Small intestine (tissue), 7 donors: ENCODE data around the gene BAIAP2. TPM values are rescaled to one million over a fixed set of nuclear protein-coding genes. Genes with fewer than 3 reads are reported as not detected.

Experiments
- DNase-seq, 2 donors: peaks; one replicate each; pipeline versions ENCODE4 v3.0.0 to v3.0.0-alpha.2; 2013
- FAIRE-seq: peaks from 2 replicates; lab custom pipeline; 2012; peaks lifted over from hg19 to GRCh38; lab: Jason Lieb, UNC
- H3K27ac ChIP-seq, 3 donors: one replicate each; pipeline ENCODE4 v1.5.1; 2013; ENCODE audit warnings: low read length in 2 of 3, mild to moderate bottlenecking in 2 of 3, control low read depth in 1 of 3, inconsistent platforms in 1 of 3, low read depth in 1 of 3, moderate library complexity in 1 of 3
- H3K27me3 ChIP-seq, 3 donors: one replicate each; pipeline ENCODE4 v1.6.1; 2013; ENCODE audit warnings: low read length in 3 of 3, inconsistent platforms in 1 of 3; ENCODE audit not compliant: control insufficient read depth in 3 of 3, insufficient read depth in 3 of 3
- H3K36me3 ChIP-seq, 3 donors: one replicate each; pipeline ENCODE4 v1.6.1; 2013; ENCODE audit warnings: low read length in 3 of 3, inconsistent platforms in 1 of 3, low read depth in 1 of 3, mild to moderate bottlenecking in 1 of 3, moderate library complexity in 1 of 3; ENCODE audit not compliant: control insufficient read depth in 3 of 3, insufficient read depth in 2 of 3
- H3K4me1 ChIP-seq, 3 donors: one replicate each; pipeline ENCODE4 v1.6.1; 2013; ENCODE audit warnings: low read length in 2 of 3, inconsistent platforms in 1 of 3, low read depth in 1 of 3, mild to moderate bottlenecking in 1 of 3, moderate library complexity in 1 of 3; ENCODE audit not compliant: control insufficient read depth in 3 of 3, insufficient read depth in 2 of 3
- H3K4me3 ChIP-seq, 3 donors: one replicate each; pipeline ENCODE4 v1.5.1; 2013; ENCODE audit warnings: low read length in 3 of 3, control low read depth in 1 of 3, inconsistent platforms in 1 of 3, low read depth in 1 of 3, mild to moderate bottlenecking in 1 of 3, moderate library complexity in 1 of 3
- H3K9me3 ChIP-seq, 2 donors: one replicate each; pipeline ENCODE4 v1.6.1; 2013; ENCODE audit warnings: low read depth in 1 of 2, low read length in 1 of 2; ENCODE audit not compliant: control insufficient read depth in 2 of 2, insufficient read depth in 1 of 2
- whole genome bisulfite sequencing, 3 donors: extraction: QIAGEN DNeasy Blood & Tissue Kit; methylation state at CpG; one replicate each; pipeline ENCODE4 v1.1.7; 2013; 5-methylcytosine and 5-hydroxymethylcytosine counted together
- polyA plus RNA-seq, 4 donors: library from polyadenylated mRNA; stranded (reverse) in 3 of 4; unstranded in 1 of 4; fragments of 200-250 nt in 3 of 4; fragments of 120-200 nt in 1 of 4; gene quantifications; one replicate each; pipeline versions ENCODE4 v1.2.1 to v1.2.3, GENCODE V29; 2013
- donor health status: healthy with polysubstance abuse.
- donor health status: control.
- donor health status: control.
- donor health status: Bipolar disorder and iron deficiency.
- donor health status: healthy.

BAIAP2 gene
- polyA plus RNA-seq, 4 donors, result 1.8 to 14.5 (median 7.5) TPM

DNA sequence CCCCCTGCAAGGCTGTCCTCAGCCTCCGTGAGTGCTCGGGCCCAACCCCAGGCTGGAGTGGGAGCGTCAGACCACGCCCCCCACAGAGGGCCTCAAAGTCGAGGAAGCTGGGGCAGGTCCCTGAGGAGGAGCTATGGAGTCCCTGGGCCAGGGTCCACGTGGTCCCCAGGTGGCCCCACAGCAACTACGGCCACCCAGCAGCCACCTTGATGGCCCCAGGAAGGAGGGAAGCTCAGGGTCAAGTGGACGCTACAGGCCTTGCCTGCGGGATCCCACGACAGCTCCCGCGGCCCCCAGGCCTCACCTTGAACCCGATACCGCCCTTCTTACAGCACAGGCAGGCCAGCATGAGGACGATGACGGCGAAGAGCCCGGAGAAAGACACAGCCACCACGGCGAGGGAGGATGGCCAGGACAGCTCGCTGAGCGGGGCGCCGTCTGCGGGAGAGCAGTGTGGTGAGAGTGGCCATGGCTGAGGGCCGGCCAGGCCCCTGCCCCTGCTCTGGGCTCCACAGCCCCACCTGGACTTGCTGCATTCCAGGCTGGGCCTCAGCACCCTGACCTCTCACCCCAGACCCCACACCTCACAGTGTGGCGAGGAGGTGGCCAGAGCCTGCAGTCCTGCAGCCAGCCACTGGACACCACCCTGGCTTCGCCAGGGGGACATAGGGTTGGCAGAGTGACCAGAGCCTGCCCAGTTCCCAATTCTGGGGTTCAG is 99.3 kb downstream of the BAIAP2 start:
- H3K4me3 ChIP-seq, result no peak overlapping the region
- H3K27me3 ChIP-seq, result no peaks in the 10 kb centered on the region
- DNase-seq (peak in 1 of 2 donors; percentile 71), FAIRE-seq (no peak)
- WGBS, 3 donors, result 71 to 78% (median 76%) methylated on average over 25 to 28 of the region's 28 CpGs
- peaks cover 0 to 36% (median 0%) of the 10 kb centered on the region in 3 donors for H3K4me1 ChIP-seq
- peaks cover 0 to 24% (median 0%) of the 10 kb centered on the region in 3 donors for H3K36me3 ChIP-seq
- H3K27ac ChIP-seq, result peak overlapping the region in 1 of 3 donors; percentile 97
- H3K9me3 ChIP-seq, result no peaks in the 10 kb centered on the region

GRCh38 chr17:81135505-81136278 is 100.7 kb downstream of the BAIAP2 start:
- peaks cover 0 to 13% (median 0%) of the 10 kb centered on the region in 3 donors for H3K36me3 ChIP-seq
- H3K4me3 ChIP-seq, result no peak overlapping the region
- FAIRE-seq (no peak), DNase-seq (peak in 1 of 2 donors; percentile 39)
- H3K9me3 ChIP-seq, result no peaks in the 10 kb centered on the region
- H3K27ac ChIP-seq, result no peak overlapping the region
- WGBS, 3 donors, result 34 to 63% (median 41%) methylated on average over 24 to 28 of the region's 28 CpGs
- peaks cover 0 to 25% (median 0%) of the 10 kb centered on the region in 3 donors for H3K4me1 ChIP-seq
- H3K27me3 ChIP-seq, result no peaks in the 10 kb centered on the region

DNA sequence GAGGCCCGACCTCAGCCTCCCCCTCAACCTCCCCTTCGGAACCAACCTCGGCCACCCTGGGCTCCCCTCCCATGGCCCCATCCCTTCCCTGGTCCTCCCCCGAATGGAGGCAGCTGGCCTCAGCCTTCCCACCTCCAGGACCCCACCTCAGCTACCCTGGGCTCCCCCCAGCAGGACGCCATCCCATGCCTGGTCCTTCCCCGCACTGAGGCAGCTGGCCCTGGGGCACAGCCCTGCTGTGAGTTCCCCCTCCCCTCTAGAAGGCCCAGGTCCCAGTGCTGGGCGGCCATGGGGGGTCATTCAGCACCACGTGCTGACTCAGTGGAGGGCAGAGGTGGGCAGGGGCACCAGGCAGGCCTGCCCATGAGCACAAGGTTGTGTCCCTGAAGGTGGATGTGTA is 101.4 kb downstream of the BAIAP2 start:
- no peaks in the 10 kb centered on the region for H3K9me3 ChIP-seq
- H3K36me3 ChIP-seq, result peaks cover 0 to 9% (median 0%) of the 10 kb centered on the region in 3 donors
- FAIRE-seq, result no peak
- H3K27me3 ChIP-seq, result no peaks in the 10 kb centered on the region
- no peak overlapping the region for H3K4me3 ChIP-seq
- DNase-seq, result no peak
- 54 to 78% (median 67%) methylated on average over 7 to 8 of the region's 8 CpGs for WGBS, 3 donors
- peaks cover 0 to 25% (median 0%) of the 10 kb centered on the region in 3 donors for H3K4me1 ChIP-seq
- H3K27ac ChIP-seq, result no peak overlapping the region

DNA sequence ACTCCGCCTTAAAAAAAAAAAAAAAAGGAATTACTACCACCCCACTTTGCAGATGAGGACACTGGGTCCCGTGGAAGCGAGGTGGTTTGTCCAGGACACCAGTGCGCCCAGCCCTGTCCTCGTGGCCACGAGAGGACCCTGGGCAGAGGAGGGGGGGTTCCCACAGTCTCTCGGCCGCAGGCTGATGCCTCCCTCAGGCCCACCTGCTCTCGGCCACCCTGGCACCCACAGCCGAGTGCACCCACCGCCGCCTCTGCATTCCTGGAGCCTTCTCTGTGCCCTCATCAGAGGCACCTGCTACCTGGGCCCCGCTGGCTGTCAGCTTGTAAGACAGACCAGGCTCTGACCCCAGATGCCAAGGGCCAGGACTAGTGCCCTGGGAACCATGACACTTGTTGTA is 102.3 kb downstream of the BAIAP2 start:
- Histone ChIP-seq H3K4me1 (peaks cover 0 to 24% (median 0%) of the 10 kb centered on the region in 3 donors), H3K9me3 (no peaks in the 10 kb centered on the region), H3K4me3 (no peak overlapping the region), H3K36me3 (peaks cover 0 to 9% (median 0%) of the 10 kb centered on the region in 3 donors), H3K27me3 (no peaks in the 10 kb centered on the region), H3K27ac (no peak overlapping the region)
- WGBS, 3 donors, result 84 to 94% (median 92%) methylated on average over 10 to 13 of the region's 13 CpGs
- DNase-seq (no peak), FAIRE-seq (no peak)

DNA sequence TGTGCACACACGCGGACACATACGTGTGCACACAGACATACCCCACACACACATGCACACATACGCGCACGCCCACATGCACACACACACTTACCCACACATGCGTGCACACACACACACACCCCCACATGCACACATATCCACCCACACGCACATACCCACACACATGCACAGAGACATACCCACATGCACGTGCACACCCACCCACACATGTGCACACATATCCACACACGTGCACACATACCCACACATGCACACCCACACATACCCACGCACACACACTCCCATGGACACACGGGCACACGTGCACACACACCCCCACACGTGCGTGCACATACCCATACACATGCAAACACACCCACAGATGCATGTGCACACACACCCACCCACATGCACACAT is 103.1 kb downstream of the BAIAP2 start:
- Histone ChIP-seq H3K27ac (no peak overlapping the region), H3K4me3 (no peak overlapping the region), H3K36me3 (peaks cover 0 to 9% (median 0%) of the 10 kb centered on the region in 3 donors), H3K4me1 (peaks cover 0 to 22% (median 0%) of the 10 kb centered on the region in 3 donors), H3K27me3 (no peaks in the 10 kb centered on the region), H3K9me3 (no peaks in the 10 kb centered on the region)
- DNase-seq (no peak), FAIRE-seq (no peak)
- WGBS, 3 donors, result 91 to 92% (median 91%) methylated on average over 15 of the region's 15 CpGs

DNA sequence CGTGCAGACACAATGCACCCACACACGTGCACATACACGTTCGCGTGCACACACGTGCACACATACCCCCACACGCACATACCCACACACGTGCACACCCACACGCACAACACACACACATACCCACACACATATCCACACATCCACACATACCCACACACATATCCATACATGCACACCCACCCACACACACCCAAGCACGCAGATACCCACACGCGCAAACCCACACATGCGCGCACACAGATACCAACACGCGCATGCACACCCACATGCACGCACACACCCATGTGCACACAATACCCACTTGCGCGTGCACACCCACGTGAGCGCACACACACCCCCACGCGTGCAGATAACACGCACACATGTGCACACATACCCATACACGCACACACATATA is 103.5 kb downstream of the BAIAP2 start:
- FAIRE-seq (no peak), DNase-seq (no peak)
- 93 to 94% (median 93%) methylated on average over 25 of the region's 25 CpGs for WGBS, 3 donors
- Histone ChIP-seq H3K36me3 (peaks cover 0 to 9% (median 0%) of the 10 kb centered on the region in 3 donors), H3K4me3 (no peak overlapping the region), H3K27ac (no peak overlapping the region), H3K9me3 (no peaks in the 10 kb centered on the region), H3K4me1 (peaks cover 0 to 22% (median 0%) of the 10 kb centered on the region in 3 donors), H3K27me3 (no peaks in the 10 kb centered on the region)

- 87 to 95% (median 88%) methylated on average over 8 of the region's 8 CpGs for WGBS, 3 donors
- Histone ChIP-seq H3K9me3 (no peaks in the 10 kb centered on the region), H3K4me1 (peaks cover 0 to 20% (median 0%) of the 10 kb centered on the region in 3 donors), H3K4me3 (no peak overlapping the region), H3K27me3 (no peaks in the 10 kb centered on the region), H3K27ac (no peak overlapping the region), H3K36me3 (peaks cover 0 to 9% (median 0%) of the 10 kb centered on the region in 3 donors)
- DNase-seq (no peak), FAIRE-seq (no peak)
These were observed 104.5 kb downstream of the BAIAP2 start for GRCh38 chr17:81139428-81139827.

- no peaks in the 10 kb centered on the region for H3K9me3 ChIP-seq
- 36 to 67% (median 49%) methylated on average over 8 of the region's 8 CpGs for WGBS, 3 donors
- DNase-seq, result no peak
- peaks cover 0 to 9% (median 0%) of the 10 kb centered on the region in 3 donors for H3K36me3 ChIP-seq
- H3K4me3 ChIP-seq, result no peak overlapping the region
- FAIRE-seq, result no peak
- no peak overlapping the region for H3K27ac ChIP-seq
- H3K27me3 ChIP-seq, result no peaks in the 10 kb centered on the region
- peaks cover 0 to 19% (median 0%) of the 10 kb centered on the region in 3 donors for H3K4me1 ChIP-seq
These were observed 105.1 kb downstream of the BAIAP2 start for GRCh38 chr17:81140018-81140417.
